Astrocyte of the cerebellum (primary cell): ENCODE measurements around the gene DHX8.
A peak's percentile ranks its signal among the peaks of the same experiment; 100 is the strongest.
"Not testable (repeated sequence)": the region's sequence is repeated elsewhere in the genome, so short reads cannot be mapped to it uniquely, and the experiment has no call there.

ENCODE experiments used
- DNase-seq: peaks from one replicate; pipeline ENCODE4 v3.0.0-alpha.2; 2011; ENCODE audit warnings: low read depth
- H3K4me3 ChIP-seq: 2 replicates; pipeline ENCODE4 v1.5.1; 2011; ENCODE audit warnings: mild to moderate bottlenecking, low read depth, low read length, moderate library complexity
- CTCF ChIP-seq: IDR thresholded peaks from 2 replicates; pipeline ENCODE4 v1.5.1; 2012; ENCODE audit warnings: low read length, low read depth, moderate library complexity, mild to moderate bottlenecking; ENCODE audit errors: missing control alignments
- in situ Hi-C: cut with HindIII; loops from 2 replicates; pipeline ENCODE4 v1.10.0; 2017; ENCODE audit warnings: low sequenced_read_pairs

The DHX8 gene

DNA sequence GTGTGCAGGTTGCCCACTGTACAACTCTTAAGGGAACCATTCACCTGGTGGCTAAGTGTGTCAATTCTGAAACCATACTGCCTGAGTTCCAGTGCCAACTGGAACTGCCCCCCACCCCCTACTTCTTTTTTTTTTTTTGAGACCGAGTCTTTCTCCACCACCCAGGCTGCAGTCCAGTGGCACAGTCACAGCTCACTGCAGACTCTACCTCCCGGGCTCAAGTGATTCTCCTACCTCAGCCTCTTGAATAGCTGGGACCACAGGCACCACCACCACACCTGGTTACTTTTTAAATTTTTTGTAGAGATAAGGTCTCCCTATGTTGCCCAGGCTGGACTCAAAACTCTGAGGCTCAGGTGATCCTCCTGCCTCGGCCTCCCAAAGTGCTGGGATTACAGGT is 40.4 kb upstream of the DHX8 start:
- in situ Hi-C loops, result no loop called here
- TF ChIP-seq CTCF, result no peak
- DNase-seq, result no peak
- H3K4me3 ChIP-seq, result no peak overlapping the region

- H3K4me3 ChIP-seq, result no peak overlapping the region
- no peak for TF ChIP-seq CTCF
- in situ Hi-C loops, result no loop called here
- peak; percentile 64 for DNase-seq
These were observed 39.4 kb upstream of the DHX8 start for GRCh38 chr17:43444223-43445008.

- H3K4me3 ChIP-seq, result no peak overlapping the region
- TF ChIP-seq CTCF, result no peak
- in situ Hi-C loops, result no loop called here
These were observed 38.7 kb upstream of the DHX8 start for GRCh38 chr17:43445009-43445589.

DNA sequence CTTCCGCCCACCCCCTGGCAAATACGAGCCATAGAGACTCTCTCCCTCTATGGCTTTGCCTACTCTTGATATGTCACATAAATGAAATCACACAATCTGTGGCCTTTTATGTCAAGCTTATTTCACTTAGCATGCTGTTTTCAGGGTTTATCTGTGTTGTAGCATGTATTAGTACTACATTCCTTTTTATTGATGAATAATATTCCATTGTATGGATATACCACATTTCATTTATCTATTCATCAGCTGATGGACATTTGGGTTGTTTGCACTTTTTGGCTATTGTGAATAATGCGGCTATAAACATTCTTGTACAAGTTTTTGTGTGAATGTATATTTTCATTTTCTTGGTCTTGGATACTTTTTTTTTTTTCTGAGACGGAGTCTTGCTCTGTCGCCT is 37.0 kb upstream of the DHX8 start:
- no peak for DNase-seq
- H3K4me3 ChIP-seq, result no peak overlapping the region
- TF ChIP-seq CTCF, result no peak
- in situ Hi-C loops, result no loop called here

More at GRCh38 chr17:43445009-43445589, 38.7 kb upstream of the DHX8 start:
- DNase-seq, result no peak

DNA sequence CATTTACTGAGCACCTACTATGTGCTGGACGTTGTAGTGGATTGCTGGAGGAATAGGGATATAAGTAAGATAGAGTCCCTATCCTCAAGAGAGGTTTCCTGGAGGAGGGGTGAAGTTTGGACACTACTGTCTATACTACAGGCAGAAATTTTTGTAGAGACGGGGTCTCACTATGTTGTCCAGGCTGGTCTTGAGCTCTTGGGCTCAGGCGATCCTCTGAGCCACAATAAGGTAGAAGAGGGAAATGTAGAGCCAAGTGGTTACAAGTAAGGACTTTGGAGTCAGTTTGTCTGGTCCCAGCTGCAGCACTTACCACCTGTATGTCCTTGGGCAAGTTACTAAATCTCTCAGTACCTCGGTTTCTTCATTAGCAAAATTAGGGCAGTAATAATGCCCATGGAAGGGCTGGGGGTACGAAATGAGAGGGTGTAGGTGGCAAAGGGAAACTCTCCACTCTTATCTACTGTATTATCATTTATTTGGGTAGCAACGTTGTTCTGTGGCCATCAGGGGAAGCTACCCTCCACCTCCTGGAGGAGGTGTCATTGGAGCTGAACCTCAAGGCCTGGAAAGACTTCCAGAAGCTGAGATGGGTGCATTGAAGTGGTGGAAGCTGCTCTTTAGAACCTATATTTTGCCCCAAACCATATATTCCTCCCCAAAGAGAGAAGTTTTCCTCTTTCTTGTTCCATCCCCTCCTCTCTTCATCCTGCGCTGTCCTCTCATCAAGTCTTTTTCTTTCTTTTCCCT is 34.9 kb upstream of the DHX8 start:
- H3K4me3 ChIP-seq, result no peak overlapping the region
- no peak for DNase-seq
- TF ChIP-seq CTCF, result no peak
- in situ Hi-C loops, result no loop called here

GRCh38 chr17:43449470-43450248 is 34.1 kb upstream of the DHX8 start:
- in situ Hi-C loops, result no loop called here
- no peak for DNase-seq
- no peak overlapping the region for H3K4me3 ChIP-seq
- no peak for TF ChIP-seq CTCF

DNA sequence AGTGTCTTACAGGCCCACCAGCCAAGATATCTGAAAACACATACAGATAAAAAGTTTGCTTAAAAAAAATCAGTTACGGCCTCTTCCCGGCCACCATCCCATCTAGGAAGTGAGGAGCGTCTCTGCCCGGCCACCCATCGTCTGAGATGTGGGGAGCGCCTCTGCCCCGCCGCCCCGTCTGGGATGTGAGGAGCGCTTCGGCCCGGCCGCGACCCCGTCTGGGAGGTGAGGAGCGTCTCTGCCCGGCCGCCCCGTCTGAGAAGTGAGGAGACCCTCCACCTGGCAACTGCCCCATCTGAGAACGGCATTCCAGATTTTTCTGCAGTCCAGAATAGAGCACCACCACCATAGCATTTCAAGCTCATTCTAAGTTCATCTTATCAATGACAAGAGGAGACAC is 33.0 kb upstream of the DHX8 start:
- in situ Hi-C loops, H3K4me3 ChIP-seq, DNase-seq: not testable (repeated sequence)

DNA sequence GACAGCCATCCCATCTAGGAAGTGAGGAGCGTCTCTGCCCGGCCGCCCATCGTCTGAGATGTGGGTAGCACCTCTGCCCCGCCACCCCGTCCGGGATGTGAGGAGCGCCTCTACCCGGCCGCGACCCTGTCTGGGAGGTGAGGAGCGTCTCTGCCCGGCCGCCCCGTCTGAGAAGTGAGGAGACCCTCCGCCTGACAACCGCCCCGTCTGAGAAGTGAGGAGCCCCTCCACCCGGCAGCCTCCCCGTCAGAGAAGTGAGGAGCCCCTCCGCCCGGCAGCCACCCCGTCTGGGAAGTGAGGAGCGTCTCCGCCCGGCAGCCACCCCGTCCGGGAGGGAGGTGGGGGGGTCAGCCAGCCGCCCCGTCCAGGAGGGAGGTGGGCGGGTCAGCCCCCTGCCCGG is 32.0 kb upstream of the DHX8 start:
- in situ Hi-C loops, DNase-seq, H3K4me3 ChIP-seq: not testable (repeated sequence)
